Muscle layer of colon (tissue), 2 donors: ENCODE measurements around the gene EEF1AKMT1.

Source experiments
- H3K27ac ChIP-seq: one replicate; pipeline ENCODE4 v1.7.0; 2013; ENCODE audit warnings: low read depth, mild to moderate bottlenecking, low read length, moderate library complexity
- H3K27me3 ChIP-seq, 2 donors: one replicate each; pipeline ENCODE4 v1.7.0; 2013; ENCODE audit warnings: low read length in 2 of 2, mild to moderate bottlenecking in 2 of 2; ENCODE audit not compliant: insufficient read depth in 2 of 2, control insufficient read depth in 1 of 2
- H3K36me3 ChIP-seq: one replicate; pipeline ENCODE4 v1.7.0; 2013; ENCODE audit warnings: mild to moderate bottlenecking, low read length; ENCODE audit not compliant: insufficient read depth
- H3K4me1 ChIP-seq: one replicate; pipeline ENCODE4 v1.7.0; 2013; ENCODE audit warnings: mild to moderate bottlenecking, low read length; ENCODE audit not compliant: insufficient read depth
- H3K4me3 ChIP-seq, 2 donors: one replicate each; pipeline ENCODE4 v1.7.0; 2013; ENCODE audit warnings: low read length in 2 of 2, low read depth in 1 of 2, mild to moderate bottlenecking in 1 of 2, moderate library complexity in 1 of 2
- H3K9ac ChIP-seq: one replicate; pipeline ENCODE4 v1.7.0; 2013; ENCODE audit warnings: low read length
- H3K9me3 ChIP-seq: one replicate; pipeline ENCODE4 v1.7.0; 2013; ENCODE audit warnings: mild to moderate bottlenecking, low read length
- donor health status: abdominal sarcoma.
- donor health status: Adenocarcinoma of cecum.

EEF1AKMT1 gene

GRCh38 chr13:20704459-20705069 lies 69.2 kb downstream of the EEF1AKMT1 start:
- Histone ChIP-seq H3K9ac (no peak overlapping the region), H3K27ac (no peak overlapping the region), H3K36me3 (no peaks in the 10 kb centered on the region), H3K4me1 (peaks cover 8% of the 10 kb centered on the region), H3K4me3 (no peak overlapping the region), H3K27me3 (peaks cover 15 to 17% of the 10 kb centered on the region in 2 donors), H3K9me3 (no peaks in the 10 kb centered on the region)

GRCh38 chr13:20703780-20704458 lies 69.8 kb downstream of the EEF1AKMT1 start:
- Histone ChIP-seq H3K27me3 (peaks cover 15 to 17% of the 10 kb centered on the region in 2 donors), H3K36me3 (no peaks in the 10 kb centered on the region), H3K27ac (no peak overlapping the region), H3K4me1 (peaks cover 8% of the 10 kb centered on the region), H3K9ac (no peak overlapping the region), H3K4me3 (no peak overlapping the region), H3K9me3 (no peaks in the 10 kb centered on the region)

GRCh38 chr13:20702915-20703779 lies 70.6 kb downstream of the EEF1AKMT1 start, which contains the start of gene IL17D:
Gene IL17D (plus strand): TSS chr13:20703699. CDS start chr13:20704002, 303 bp downstream.
- peak within 1 kb of the TSS; percentile 50 to 71 for H3K4me3 ChIP-seq
- H3K9ac ChIP-seq = no peak within 1 kb of the TSS
- H3K4me1 ChIP-seq = peaks cover 8% of the 10 kb centered on the region
- H3K36me3 ChIP-seq = no peaks in the 10 kb centered on the region
- no peaks in the 10 kb centered on the region for H3K9me3 ChIP-seq
- no peak within 1 kb of the TSS for H3K27ac ChIP-seq
- peaks cover 15 to 17% of the 10 kb centered on the region in 2 donors for H3K27me3 ChIP-seq

GRCh38 chr13:20702530-20702914 lies 71.2 kb downstream of the EEF1AKMT1 start:
- Histone ChIP-seq H3K27ac (no peak overlapping the region), H3K36me3 (no peaks in the 10 kb centered on the region), H3K4me3 (peak overlapping the region in 1 of 2 donors; percentile 50), H3K9ac (no peak overlapping the region), H3K27me3 (peaks cover 15 to 17% of the 10 kb centered on the region in 2 donors), H3K4me1 (peaks cover 8% of the 10 kb centered on the region), H3K9me3 (no peaks in the 10 kb centered on the region)

GRCh38 chr13:20701461-20701860 lies 72.3 kb downstream of the EEF1AKMT1 start:
- Histone ChIP-seq H3K9me3 (no peaks in the 10 kb centered on the region), H3K4me1 (peaks cover 8% of the 10 kb centered on the region), H3K27ac (no peak overlapping the region), H3K4me3 (no peak overlapping the region), H3K36me3 (no peaks in the 10 kb centered on the region), H3K27me3 (peaks cover 15 to 17% of the 10 kb centered on the region in 2 donors), H3K9ac (no peak overlapping the region)

- Histone ChIP-seq H3K9me3 (no peaks in the 10 kb centered on the region), H3K36me3 (no peaks in the 10 kb centered on the region), H3K4me3 (no peak overlapping the region)
These were observed 73.5 kb downstream of the EEF1AKMT1 start for GRCh38 chr13:20700288-20700687.

GRCh38 chr13:20699715-20700114 lies 74.0 kb downstream of the EEF1AKMT1 start:
- Histone ChIP-seq H3K36me3 (no peaks in the 10 kb centered on the region), H3K9me3 (no peaks in the 10 kb centered on the region), H3K4me1 (peaks cover 8% of the 10 kb centered on the region), H3K27me3 (peaks cover 15 to 17% of the 10 kb centered on the region in 2 donors), H3K4me3 (no peak overlapping the region), H3K9ac (no peak overlapping the region), H3K27ac (no peak overlapping the region)

More at GRCh38 chr13:20700288-20700687, 73.5 kb downstream of the EEF1AKMT1 start:
- Histone ChIP-seq H3K9ac (no peak overlapping the region), H3K27ac (no peak overlapping the region), H3K4me1 (peaks cover 8% of the 10 kb centered on the region), H3K27me3 (peaks cover 15 to 17% of the 10 kb centered on the region in 2 donors)

GRCh38 chr13:20696073-20696472 lies 77.7 kb downstream of the EEF1AKMT1 start:
- Histone ChIP-seq H3K9ac (no peak overlapping the region), H3K27me3 (no peaks in the 10 kb centered on the region), H3K9me3 (no peaks in the 10 kb centered on the region), H3K36me3 (peaks cover 10% of the 10 kb centered on the region), H3K4me1 (no peaks in the 10 kb centered on the region), H3K27ac (no peak overlapping the region), H3K4me3 (no peak overlapping the region)

- H3K36me3 ChIP-seq = peaks cover 10% of the 10 kb centered on the region
- no peaks in the 10 kb centered on the region for H3K9me3 ChIP-seq
- no peak overlapping the region for H3K9ac ChIP-seq
- no peaks in the 10 kb centered on the region for H3K27me3 ChIP-seq
- H3K27ac ChIP-seq = no peak overlapping the region
- no peaks in the 10 kb centered on the region for H3K4me1 ChIP-seq
- H3K4me3 ChIP-seq = no peak overlapping the region
These were observed 82.1 kb downstream of the EEF1AKMT1 start for GRCh38 chr13:20691616-20692015.

GRCh38 chr13:20689291-20689690 lies 84.5 kb downstream of the EEF1AKMT1 start:
- H3K4me1 ChIP-seq = no peaks in the 10 kb centered on the region
- peaks cover 10% of the 10 kb centered on the region for H3K36me3 ChIP-seq
- no peaks in the 10 kb centered on the region for H3K27me3 ChIP-seq
- H3K9me3 ChIP-seq = no peaks in the 10 kb centered on the region
- H3K9ac ChIP-seq = no peak overlapping the region
- H3K4me3 ChIP-seq = no peak overlapping the region
- no peak overlapping the region for H3K27ac ChIP-seq

GRCh38 chr13:20686863-20687579 lies 86.7 kb downstream of the EEF1AKMT1 start:
- Histone ChIP-seq H3K4me1 (no peaks in the 10 kb centered on the region), H3K27ac (no peak overlapping the region), H3K27me3 (no peaks in the 10 kb centered on the region), H3K9ac (no peak overlapping the region), H3K4me3 (no peak overlapping the region), H3K9me3 (no peaks in the 10 kb centered on the region), H3K36me3 (peaks cover 6% of the 10 kb centered on the region)
